ENCODE data around the gene ARSK. TPM values are rescaled to one million over a fixed set of nuclear protein-coding genes. Genes with fewer than 3 reads are reported as not detected.
A peak's percentile ranks its signal among the peaks of the same experiment; 100 is the strongest.

ARSK gene
- total RNA-seq, 1 donor from 2014 or later = 3.9 TPM

DNA sequence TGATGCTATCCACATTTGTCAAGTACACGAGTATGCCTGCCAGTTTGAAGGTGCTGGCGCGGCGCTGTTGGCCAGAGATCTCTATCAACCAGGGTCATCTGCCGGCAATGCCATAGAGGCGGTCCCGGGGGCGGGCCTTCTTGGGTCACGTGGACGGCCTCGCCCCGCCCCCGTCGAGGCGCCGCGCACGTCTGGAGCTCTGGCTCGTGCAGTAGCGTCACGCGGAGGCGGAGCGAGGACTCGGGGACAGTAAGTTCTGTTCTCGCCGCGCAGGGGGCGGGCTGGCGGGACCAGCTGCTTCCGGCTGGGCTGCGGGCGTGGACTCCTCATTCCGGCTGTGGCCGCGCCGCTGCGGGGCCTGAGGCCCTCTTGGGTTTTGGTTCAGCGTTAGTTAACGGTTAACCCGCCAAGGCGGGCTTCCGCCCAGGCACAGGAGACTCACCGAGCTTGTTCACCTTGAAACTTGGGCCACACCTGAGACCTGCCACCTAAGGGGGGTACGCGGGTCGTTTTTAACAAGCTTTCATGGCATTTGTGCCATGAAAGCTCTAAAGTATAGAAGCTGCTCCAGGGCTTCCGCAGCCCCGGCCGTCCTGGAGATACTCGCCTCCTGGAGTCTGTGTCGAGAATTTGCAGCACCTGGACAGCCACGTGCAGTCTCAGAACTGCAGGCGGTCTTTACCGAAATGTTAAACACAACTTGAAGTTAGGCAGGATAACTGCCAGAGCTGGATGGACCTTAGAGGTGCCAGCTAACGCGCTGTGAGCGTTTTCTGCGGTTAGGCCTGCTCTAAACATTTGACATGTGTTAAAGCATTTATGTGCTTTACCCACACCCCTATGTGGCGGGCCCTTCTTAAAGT lies 91.9 kb downstream of the ARSK start, which contains the start of gene RFESD:
Gene RFESD (plus strand): TSS at position 209 of the 863 bp plus-strand sequence. CDS start 5,495 bp downstream, outside the sequence.
- H3K4me3 Mint-ChIP-seq = peak within 1 kb of the TSS; percentile 76
- peak within 1 kb of the TSS; percentile 75 for H3K27ac Mint-ChIP-seq
- H3K9me3 Mint-ChIP-seq = no peaks in the 10 kb centered on the region
- DNase-seq (ENCODE audit: low spot score) = peak; percentile 94
- H3K27me3 Mint-ChIP-seq (ENCODE audit: insufficient read depth) = peaks cover 3% of the 10 kb centered on the region
- no peaks in the 10 kb centered on the region for H3K36me3 Mint-ChIP-seq (ENCODE audit: low read depth)
- H3K4me1 Mint-ChIP-seq (ENCODE audit: low read depth) = peaks cover 27% of the 10 kb centered on the region
- intact Hi-C loops (cut with micrococcal nuclease) = loop anchor here (1.0 to 5.0 kb wide), 13 partner anchors 14 to 1536 kb away; partner anchors contain the start of genes ARSK, GLRX and RIOK2

DNA sequence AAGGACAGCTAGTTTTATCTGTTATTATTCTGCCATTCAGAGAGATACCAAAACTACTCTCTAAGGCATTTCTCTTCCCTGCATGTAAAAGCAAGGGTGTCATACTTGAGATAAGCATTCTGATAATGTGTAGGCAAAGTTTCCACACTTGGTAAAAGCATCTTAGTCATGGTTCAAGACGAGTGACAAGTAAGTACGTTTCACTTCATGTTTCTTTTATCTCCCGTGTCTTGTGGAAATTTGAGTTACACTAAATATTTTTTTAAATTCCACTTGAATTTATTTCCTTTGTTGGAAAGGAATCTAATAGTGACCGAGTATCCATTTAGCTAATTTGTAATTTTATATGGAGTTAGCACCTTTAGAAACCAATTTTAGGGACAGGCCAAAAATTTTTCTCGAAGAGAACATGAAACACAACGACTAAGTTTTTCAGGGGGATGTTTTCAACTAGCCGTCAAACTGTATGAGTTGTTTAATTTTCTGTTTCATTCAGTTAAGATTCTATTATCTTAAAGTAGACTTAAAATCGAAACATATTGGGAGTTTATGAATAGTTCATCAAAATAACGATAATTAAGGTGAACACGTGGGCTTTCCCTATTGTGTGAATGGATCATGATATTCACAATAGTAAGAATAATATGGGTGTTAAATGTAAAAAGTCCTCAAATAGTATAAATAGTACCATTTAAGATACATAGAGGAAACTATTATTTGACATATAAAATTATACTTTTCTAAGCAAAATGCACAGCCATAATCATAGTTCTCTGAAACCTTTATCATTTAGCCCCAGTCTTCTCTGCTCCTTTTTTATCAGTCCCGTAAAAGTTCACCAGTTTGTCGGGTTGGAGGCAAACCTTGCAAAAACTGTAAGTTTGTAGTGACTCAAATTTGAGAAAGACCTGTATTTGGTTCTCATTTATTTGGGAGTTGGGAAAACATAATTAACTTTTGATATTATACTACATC lies 93.3 kb downstream of the ARSK start:
- H3K4me3 Mint-ChIP-seq = peak overlapping the region; percentile 30
- intact Hi-C loops (cut with micrococcal nuclease) = loop anchor here (1.0 to 5.0 kb wide), 10 partner anchors 57 to 1535 kb away; partner anchors contain the start of gene RIOK2
- no peaks in the 10 kb centered on the region for H3K9me3 Mint-ChIP-seq
- peaks cover 27% of the 10 kb centered on the region for H3K4me1 Mint-ChIP-seq (ENCODE audit: low read depth)
- no peak for DNase-seq (ENCODE audit: low spot score)
- H3K36me3 Mint-ChIP-seq (ENCODE audit: low read depth) = peaks cover 6% of the 10 kb centered on the region
- H3K27ac Mint-ChIP-seq = peak overlapping the region; percentile 16
- H3K27me3 Mint-ChIP-seq (ENCODE audit: insufficient read depth) = peaks cover 2% of the 10 kb centered on the region

DNA sequence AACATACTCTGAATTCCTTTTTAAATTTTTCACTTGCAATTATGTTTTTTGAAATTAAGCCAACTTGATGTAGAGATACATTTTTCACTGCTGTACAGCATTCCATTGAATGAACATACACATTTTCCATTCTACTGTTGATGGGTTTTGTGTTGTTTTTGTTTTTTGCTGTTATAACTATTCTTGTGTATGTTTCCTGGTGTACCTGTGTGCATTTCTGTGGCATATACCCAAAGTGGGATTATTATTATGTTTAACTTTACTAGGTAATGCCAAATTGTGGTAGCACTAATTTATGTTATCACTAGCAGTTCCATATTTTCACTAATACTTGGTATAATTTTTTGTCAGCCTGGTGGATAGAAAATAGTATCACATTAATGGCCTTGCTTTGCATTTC lies 94.4 kb downstream of the ARSK start:
- no peaks in the 10 kb centered on the region for H3K9me3 Mint-ChIP-seq
- no peak overlapping the region for H3K27ac Mint-ChIP-seq
- no peak overlapping the region for H3K4me3 Mint-ChIP-seq
- intact Hi-C loops (cut with micrococcal nuclease) = loop anchor here (5.0 kb wide), 3 partner anchors 688 to 948 kb away; no protein-coding TSS in a partner anchor
- H3K27me3 Mint-ChIP-seq (ENCODE audit: insufficient read depth) = peaks cover 2% of the 10 kb centered on the region
- DNase-seq (ENCODE audit: low spot score) = no peak
- peaks cover 23% of the 10 kb centered on the region for H3K4me1 Mint-ChIP-seq (ENCODE audit: low read depth)
- H3K36me3 Mint-ChIP-seq (ENCODE audit: low read depth) = peaks cover 6% of the 10 kb centered on the region

DNA sequence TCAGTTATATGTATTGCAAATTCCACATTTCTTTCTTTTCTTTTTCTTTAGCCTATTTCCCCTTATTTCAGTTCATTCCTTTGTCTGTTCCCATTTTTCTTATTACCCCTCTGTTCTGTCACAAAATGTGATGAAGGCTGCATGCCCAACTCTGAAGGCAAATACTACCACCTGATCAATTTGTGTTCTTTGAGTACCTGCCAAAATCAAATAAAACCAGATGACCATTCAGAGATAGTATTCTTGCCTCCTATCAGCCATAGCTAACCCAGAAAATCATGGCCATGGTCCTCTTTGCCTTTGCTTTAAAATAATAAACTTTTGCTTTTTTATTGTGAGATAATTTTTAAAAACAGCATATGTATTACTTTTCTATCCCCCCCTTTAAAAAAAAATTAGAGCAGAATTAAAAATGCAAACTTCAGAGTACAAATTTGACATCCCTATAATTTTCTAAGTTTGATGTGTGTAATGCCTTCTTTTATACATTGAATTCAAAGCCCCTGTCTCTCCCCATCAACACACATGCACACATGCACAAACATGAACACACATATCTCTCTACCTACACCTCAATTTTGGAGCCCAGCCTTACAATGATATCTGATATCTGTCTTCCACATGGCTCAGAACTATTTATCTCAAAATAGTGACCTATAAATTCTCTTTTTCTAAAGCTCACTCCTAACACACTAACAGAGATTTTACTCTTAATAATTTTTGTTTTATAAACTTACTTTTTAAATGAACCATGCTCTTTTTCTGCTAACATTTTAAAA lies 95.1 kb downstream of the ARSK start:
- Mint-ChIP-seq H3K27me3 (ENCODE audit: insufficient read depth) (peaks cover 2% of the 10 kb centered on the region), H3K4me1 (ENCODE audit: low read depth) (peaks cover 18% of the 10 kb centered on the region), H3K4me3 (no peak overlapping the region), H3K9me3 (no peaks in the 10 kb centered on the region), H3K36me3 (ENCODE audit: low read depth) (peaks cover 6% of the 10 kb centered on the region), H3K27ac (no peak overlapping the region)
- intact Hi-C loops (cut with micrococcal nuclease) = loop anchor here (5.0 kb wide), 3 partner anchors 687 to 947 kb away; no protein-coding TSS in a partner anchor
- no peak for DNase-seq (ENCODE audit: low spot score)

DNA sequence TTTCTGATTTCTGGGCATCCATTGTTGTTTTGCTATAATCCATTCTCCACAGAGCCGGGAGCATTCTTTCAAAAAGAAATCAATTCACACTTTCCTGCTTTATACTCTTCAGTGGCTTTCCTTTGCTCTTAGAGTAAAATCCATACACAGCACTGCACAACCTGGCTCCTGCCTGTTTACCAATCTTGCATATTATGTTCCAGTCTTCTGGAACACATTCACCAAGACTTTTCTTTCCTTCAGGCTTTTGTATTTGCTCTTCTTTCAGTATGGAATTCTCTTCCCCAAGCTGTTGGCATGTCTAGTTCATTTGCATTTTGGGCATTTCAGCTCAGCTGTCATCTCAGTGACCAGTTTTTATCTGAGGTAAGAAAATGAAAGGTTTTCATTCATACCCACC lies 97.9 kb downstream of the ARSK start:
- DNase-seq (ENCODE audit: low spot score) = no peak

DNA sequence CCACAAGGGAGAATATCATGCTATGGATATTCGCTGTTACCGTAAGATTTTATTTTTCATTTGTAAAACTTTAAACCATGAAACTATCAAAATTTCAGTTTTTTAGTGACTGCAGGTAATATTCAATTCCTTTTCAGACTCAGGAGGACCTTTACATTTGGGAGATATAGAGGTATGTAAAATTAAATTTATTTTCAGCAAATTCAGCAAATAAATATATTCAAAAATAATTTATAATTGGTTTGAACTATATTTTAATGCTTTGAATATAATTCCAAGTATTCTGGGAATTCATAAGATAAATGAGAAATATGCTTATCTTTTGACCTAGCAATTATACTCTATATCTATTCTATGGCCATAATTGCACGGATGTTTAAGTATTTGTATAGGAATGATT lies 99.3 kb downstream of the ARSK start:
- intact Hi-C loops (cut with micrococcal nuclease) = no loop called here
- Mint-ChIP-seq H3K4me1 (ENCODE audit: low read depth) (no peaks in the 10 kb centered on the region), H3K4me3 (no peak overlapping the region), H3K36me3 (ENCODE audit: low read depth) (peaks cover 8% of the 10 kb centered on the region), H3K27me3 (ENCODE audit: insufficient read depth) (peaks cover 6% of the 10 kb centered on the region), H3K27ac (no peak overlapping the region), H3K9me3 (no peaks in the 10 kb centered on the region)
- no peak for DNase-seq (ENCODE audit: low spot score)

More for the DNA sequence above, 97.9 kb downstream of the ARSK start:
- peaks cover 8% of the 10 kb centered on the region for H3K36me3 Mint-ChIP-seq (ENCODE audit: low read depth)
- peaks cover 6% of the 10 kb centered on the region for H3K27me3 Mint-ChIP-seq (ENCODE audit: insufficient read depth)
- intact Hi-C loops (cut with micrococcal nuclease) = no loop called here
- no peak overlapping the region for H3K27ac Mint-ChIP-seq
- peaks cover 4% of the 10 kb centered on the region for H3K4me1 Mint-ChIP-seq (ENCODE audit: low read depth)
- H3K4me3 Mint-ChIP-seq = no peak overlapping the region
- H3K9me3 Mint-ChIP-seq = no peaks in the 10 kb centered on the region

Other genes starting within 250 kb of the ARSK start
- gene FAM81B, start 163.7 kb upstream of the ARSK start, total RNA-seq = not detected in 2 replicates
- gene SKIC3, start 124 bp upstream of the ARSK start, total RNA-seq = 60.2 and 63.8 TPM in 2 replicates
- 0.22 and 0.26 TPM in 2 replicates for gene GPR150, start 65.0 kb downstream of the ARSK start, total RNA-seq
- 3.0 and 6.0 TPM in 2 replicates for gene RFESD, start 91.7 kb downstream of the ARSK start, total RNA-seq
- gene SPATA9, start 127.9 kb downstream of the ARSK start, total RNA-seq = not detected in 2 replicates
- 0.36 and 0.71 TPM in 2 replicates for gene RHOBTB3, start 176.2 kb downstream of the ARSK start, total RNA-seq